K562 (cell line): ENCODE measurements around the gene DALRD3. TPM values are rescaled to one million over a fixed set of nuclear protein-coding genes. Genes with fewer than 3 reads are reported as not detected.

Experiments
- ATAC-seq: fragments of 200-7000 bp; cut with Tn5 transposase; 3 replicates; pipeline ENCODE4 v1.9.1; 2020; ENCODE audit warnings: moderate library complexity
- BruUV-seq: library from RNA; stranded (reverse); fragments of 400-500 nt; replicated peaks from 2 replicates; lab custom pipeline; 2021; lab: Mats Ljungman, UMichigan
- CTCF ChIA-PET: fragments of 300-600 bp; formaldehyde crosslinking; extraction: SDS; loops from one replicate; lab custom pipeline; 2021; ENCODE audit warnings: low intra/inter-chr PET ratio; lab: Yijun Ruan, JAX
- POLR2A ChIA-PET: fragments of 300-600, 350-650 bp; sonication (Branson Sonifier 250); formaldehyde crosslinking; extraction: SDS; loops from one replicate; lab custom pipeline; 2021; ENCODE audit warnings: antibody characterized with exemption, inconsistent platforms; lab: Yijun Ruan, JAX
- DNase-seq, 4 experiments: peaks; one replicate each; pipeline versions ENCODE4 v3.0.0 to v3.0.0-alpha.2; 2011 to 2018; ENCODE audit warnings: low spot score in 3 of 4, mixed read lengths in 3 of 4; ENCODE audit errors: extremely low read depth in 1 of 4
- FAIRE-seq: peaks from 2 replicates; lab custom pipeline; 2011; peaks lifted over from hg19 to GRCh38; lab: Jason Lieb, UNC
- H2AFZ ChIP-seq: 2 replicates; pipeline ENCODE4 v1.6.0; 2011; ENCODE audit warnings: low read depth, low read length, control low read depth, inconsistent platforms
- H3K27ac ChIP-seq: fragments of 200-600 bp; 3 replicates; pipeline ENCODE4 v1.8.0; 2011; ENCODE audit warnings: low read depth, mild to moderate bottlenecking, control low read depth, inconsistent platforms, low read length, moderate library complexity, mixed read lengths; ENCODE audit errors: extremely low read depth
- H3K27me3 ChIP-seq, 2 experiments: fragments of 300-600 bp in 1 of 2; 2 replicates in 1 of 2; 3 replicates in 1 of 2; pipeline versions ENCODE4 v1.6.0 to v1.8.0; 2011; ENCODE audit warnings: inconsistent platforms in 2 of 2, low read length in 2 of 2, mild to moderate bottlenecking in 1 of 2, mixed read lengths in 1 of 2, moderate library complexity in 1 of 2; ENCODE audit not compliant: control insufficient read depth in 2 of 2, insufficient read depth in 2 of 2
- H3K36me3 ChIP-seq: fragments of 300-600 bp; 3 replicates; pipeline ENCODE4 v1.8.0; 2011; ENCODE audit warnings: mild to moderate bottlenecking, low read length, inconsistent platforms; ENCODE audit not compliant: control insufficient read depth, insufficient read depth
- H3K4me1 ChIP-seq, 2 experiments: fragments of 200-600 bp in 1 of 2; replicated peaks in 1 of 2; 2 replicates in 1 of 2; 3 replicates in 1 of 2; pipeline versions ENCODE4 v1.5.1 to v1.8.0; 2011; ENCODE audit warnings: inconsistent platforms in 2 of 2, low read length in 2 of 2, mild to moderate bottlenecking in 1 of 2, mixed read lengths in 1 of 2, moderate library complexity in 1 of 2; ENCODE audit not compliant: control insufficient read depth in 2 of 2, insufficient read depth in 2 of 2
- H3K4me2 ChIP-seq: 2 replicates; pipeline ENCODE4 v1.6.1; 2011; ENCODE audit warnings: low read length, control low read depth, inconsistent platforms, mixed read lengths; ENCODE audit not compliant: insufficient read depth
- H3K4me3 ChIP-seq: fragments of 200-600 bp; sonication (generic), shearing (Covaris generic); 2 replicates; pipeline ENCODE4 v1.5.1; 2016; ENCODE audit warnings: control low read depth, inconsistent platforms
- H3K79me2 ChIP-seq: fragments of 200-600 bp; 3 replicates; pipeline ENCODE4 v1.8.0; 2011; ENCODE audit warnings: low read length, inconsistent platforms; ENCODE audit not compliant: control insufficient read depth, insufficient read depth
- H3K9ac ChIP-seq, 2 experiments: 2 replicates each; pipeline versions ENCODE4 v1.6.0 to v1.6.1; 2011; ENCODE audit warnings: low read depth in 2 of 2, low read length in 2 of 2, control low read depth in 1 of 2, inconsistent platforms in 1 of 2, mild to moderate bottlenecking in 1 of 2, mixed read lengths in 1 of 2; ENCODE audit not compliant: insufficient read depth in 1 of 2
- H3K9me1 ChIP-seq: one replicate; pipeline ENCODE4 v1.6.0; 2011; ENCODE audit warnings: inconsistent platforms, mild to moderate bottlenecking, low read length, moderate library complexity; ENCODE audit not compliant: control insufficient read depth, insufficient read depth
- H3K9me3 ChIP-seq: replicated peaks from 2 replicates; pipeline ENCODE4 v1.5.1; 2011; ENCODE audit warnings: low read depth, low read length, inconsistent platforms; ENCODE audit not compliant: control insufficient read depth, insufficient read depth
- H4K20me1 ChIP-seq: replicated peaks from 2 replicates; pipeline ENCODE4 v1.6.1; 2011; ENCODE audit warnings: low read length, inconsistent platforms, mixed read lengths; ENCODE audit not compliant: control insufficient read depth, insufficient read depth
- CBX2 ChIP-seq: fragments of 200-600 bp; sonication (generic); IDR thresholded peaks from one replicate; pipeline ENCODE4 v1.6.1; 2012; ENCODE audit warnings: mild to moderate bottlenecking, low read length, inconsistent platforms; ENCODE audit not compliant: insufficient read depth, poor library complexity, severe bottlenecking
- COPS2 ChIP-seq: fragments of 450-650 bp; conservative IDR thresholded peaks from 2 replicates; pipeline ENCODE4 v1.6.1; 2016; ENCODE audit warnings: mild to moderate bottlenecking, moderate library complexity
- EGR1 ChIP-seq: fragments of 450-650 bp; conservative IDR thresholded peaks from 2 replicates; pipeline ENCODE4 v1.6.1; 2017; ENCODE audit warnings: mild to moderate bottlenecking
- FOXK2 ChIP-seq, 2 experiments: fragments of 450-650 bp; IDR thresholded peaks in 1 of 2; conservative IDR thresholded peaks in 1 of 2; 2 replicates each; pipeline ENCODE4 v1.6.1; 2016; ENCODE audit warnings: low read depth in 2 of 2, mild to moderate bottlenecking in 1 of 2
- HNRNPK ChIP-seq: fragments of 200-400 bp; formaldehyde crosslinking; IDR thresholded peaks from one replicate; pipeline ENCODE4 v1.6.1; 2018; ENCODE audit warnings: mild to moderate bottlenecking, low read depth, low read length; ENCODE audit not compliant: poor library complexity, severe bottlenecking
- HOMEZ ChIP-seq: fragments of 250-450 bp; sonication (Bioruptor Pico); IDR thresholded peaks from 2 replicates; pipeline ENCODE4 v1.4.0; 2020; ENCODE audit warnings: mild to moderate bottlenecking, moderate library complexity
- MCM2 ChIP-seq: fragments of 450-650 bp; IDR thresholded peaks from 2 replicates; pipeline ENCODE4 v1.6.1; 2017; ENCODE audit warnings: low read depth, mild to moderate bottlenecking
- MYC ChIP-seq, 2 experiments: fragments of 250-450 bp in 1 of 2; sonication (Bioruptor Pico) in 1 of 2; IDR thresholded peaks; 2 replicates each; pipeline versions ENCODE4 v1.5.1 to v1.6.1; 2012 to 2021; ENCODE audit warnings: low read depth in 2 of 2, borderline replicate concordance in 1 of 2, improper control_type of control experiment in 1 of 2, low read length in 1 of 2, mild to moderate bottlenecking in 1 of 2, moderate library complexity in 1 of 2
- NONO ChIP-seq, 2 experiments: fragments of 200-400 bp in 1 of 2; fragments of 450-650 bp in 1 of 2; formaldehyde crosslinking in 1 of 2; IDR thresholded peaks; 2 replicates each; pipeline ENCODE4 v1.6.1; 2017; ENCODE audit warnings: low read depth in 2 of 2, mild to moderate bottlenecking in 2 of 2, moderate library complexity in 2 of 2, low read length in 1 of 2
- RB1 ChIP-seq: fragments of 450-650 bp; IDR thresholded peaks from 2 replicates; pipeline ENCODE4 v1.6.1; 2017; ENCODE audit warnings: low read depth, mild to moderate bottlenecking
- SP1 ChIP-seq: sonication (generic); formaldehyde crosslinking; IDR thresholded peaks from 2 replicates; pipeline ENCODE4 v1.8.1; 2022; ENCODE audit warnings: mild to moderate bottlenecking, missing genetic modification reagents
- STAG1 ChIP-seq: sonication (generic); formaldehyde crosslinking; IDR thresholded peaks from 2 replicates; pipeline ENCODE4 v1.5.0; 2020; ENCODE audit warnings: missing genetic modification reagents, borderline replicate concordance
- ZNF282 ChIP-seq: sonication (generic); formaldehyde crosslinking; IDR thresholded peaks from 2 replicates; pipeline ENCODE4 v1.8.1; 2023; ENCODE audit warnings: missing genetic modification reagents
- WGBS: fragments of 100-300 bp; shearing (Covaris generic); methylation state at CpG from one replicate; pipeline ENCODE4 v1.1.6; 2016; ENCODE audit warnings: low coverage, mixed read lengths; ENCODE audit not compliant: insufficient coverage; ENCODE audit errors: missing lambda C conversion rate; 5-methylcytosine and 5-hydroxymethylcytosine counted together
- in situ Hi-C: fragments of 300-500 bp; cut with MboI; formaldehyde crosslinking; loops from 4 replicates; pipeline ENCODE4 v1.15.0; 2018; ENCODE audit warnings: inconsistent platforms, mixed read lengths
- intact Hi-C: fragments of 100-400 bp; cut with micrococcal nuclease; formaldehyde crosslinking; loops from 2 replicates; pipeline ENCODE4 v1.14.2; 2022
- polyA plus RNA-seq, 8 experiments: library from polyadenylated mRNA; depleted of rRNA in 4 of 8; stranded (reverse) in 5 of 8; unstranded in 3 of 8; fragments of >200 nt; fragmentation: Nextera tagmentation in 2 of 8; fragmentation: Illumina TruSeq in 1 of 8; extraction: Ambion mirVana in 2 of 8; extraction: Trizol in 1 of 8; gene quantifications; 2 replicates each; pipeline versions ENCODE4 v1.2.1 to v1.2.3, GENCODE V29; 2011 to 2014; ENCODE audit warnings: inconsistent platforms in 1 of 8, missing spikeins in 1 of 8
- total RNA-seq, 7 experiments: library from RNA; depleted of rRNA in 6 of 7; stranded (reverse); fragments of >200 nt in 6 of 7; fragmentation: Illumina TruSeq in 2 of 7; extraction: Trizol in 2 of 7; gene quantifications; 2 replicates each; pipeline versions ENCODE4 v1.2.1 to v1.2.3, GENCODE V29; 2011 to 2021; ENCODE audit warnings: low replicate concordance in 1 of 7
- TF ChIP-seq, protein P1 (sequence below): fragments of 250-450 bp; sonication (Bioruptor Pico); IDR thresholded peaks from 2 replicates; pipeline ENCODE4 v1.9.0; 2021; ENCODE audit warnings: mild to moderate bottlenecking, inconsistent platforms
- TF ChIP-seq, protein P2 (sequence below): fragments of 450-650 bp; formaldehyde crosslinking; IDR thresholded peaks from 2 replicates; pipeline ENCODE4 v1.4.0; 2020; ENCODE audit warnings: mild to moderate bottlenecking, mixed read lengths

DALRD3 gene
- total and polyA plus RNA-seq, 9 of the 15 experiments (the other 6 are each of a cell fraction or from before 2014, with no cell fraction given), result 6.6 to 31.3 (median 14.4) TPM

- CTCF ChIA-PET, result no interaction called here
- Histone ChIP-seq H3K79me2 (no peaks in the 10 kb centered on the region), H3K27ac (no peak overlapping the region), H4K20me1 (no peaks in the 10 kb centered on the region), H3K9ac (no peak overlapping the region), H3K4me1 (no peaks in the 10 kb centered on the region), H3K4me3 (no peak overlapping the region), H3K9me3 (no peaks in the 10 kb centered on the region), H3K9me1 (no peaks in the 10 kb centered on the region), H3K36me3 (peaks cover 79% of the 10 kb centered on the region; the same call in 2 of the 3 replicates), H3K27me3 (no peaks in the 10 kb centered on the region), H2AFZ (no peak overlapping the region), H3K4me2 (no peak overlapping the region)
- FAIRE-seq, result no peak
- intact Hi-C loops (no loop called here), in situ Hi-C loops (no loop called here)
- no peak for ATAC-seq
- BruUV-seq, result no TSS peak
- WGBS, result 89% methylated on average over 4 of the region's 4 CpGs
- DNase-seq, result no peak
- POLR2A ChIA-PET, result no interaction called here
- no peak for TF ChIP-seq COPS2
- TF ChIP-seq MCM2, result no peak
- TF ChIP-seq SP1 (CRISPR knock-in tag), result no peak
- TF ChIP-seq ZNF282 (CRISPR knock-in tag), result no peak
- no peak for TF ChIP-seq RB1
- TF ChIP-seq FOXK2 (conservative IDR thresholded peaks at IDR 0.05 in 1 of 2, IDR thresholded peaks at IDR 0.05 in 1 of 2; ENCODE audit: low read depth in 2 of 2), result no peak
- TF ChIP-seq STAG1 (CRISPR knock-in tag), result no peak
- TF ChIP-seq, protein P1, sequence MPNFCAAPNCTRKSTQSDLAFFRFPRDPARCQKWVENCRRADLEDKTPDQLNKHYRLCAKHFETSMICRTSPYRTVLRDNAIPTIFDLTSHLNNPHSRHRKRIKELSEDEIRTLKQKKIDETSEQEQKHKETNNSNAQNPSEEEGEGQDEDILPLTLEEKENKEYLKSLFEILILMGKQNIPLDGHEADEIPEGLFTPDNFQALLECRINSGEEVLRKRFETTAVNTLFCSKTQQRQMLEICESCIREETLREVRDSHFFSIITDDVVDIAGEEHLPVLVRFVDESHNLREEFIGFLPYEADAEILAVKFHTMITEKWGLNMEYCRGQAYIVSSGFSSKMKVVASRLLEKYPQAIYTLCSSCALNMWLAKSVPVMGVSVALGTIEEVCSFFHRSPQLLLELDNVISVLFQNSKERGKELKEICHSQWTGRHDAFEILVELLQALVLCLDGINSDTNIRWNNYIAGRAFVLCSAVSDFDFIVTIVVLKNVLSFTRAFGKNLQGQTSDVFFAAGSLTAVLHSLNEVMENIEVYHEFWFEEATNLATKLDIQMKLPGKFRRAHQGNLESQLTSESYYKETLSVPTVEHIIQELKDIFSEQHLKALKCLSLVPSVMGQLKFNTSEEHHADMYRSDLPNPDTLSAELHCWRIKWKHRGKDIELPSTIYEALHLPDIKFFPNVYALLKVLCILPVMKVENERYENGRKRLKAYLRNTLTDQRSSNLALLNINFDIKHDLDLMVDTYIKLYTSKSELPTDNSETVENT (CRISPR knock-in tag), result no peak
- TF ChIP-seq CBX2, result no peak
- TF ChIP-seq HNRNPK, result no peak
- TF ChIP-seq NONO (IDR thresholded peaks at IDR 0.05; ENCODE audit: low read depth in 2 of 2, low read length in 1 of 2), result no peak
- TF ChIP-seq EGR1, result no peak
- TF ChIP-seq HOMEZ (CRISPR knock-in tag), result no peak
- TF ChIP-seq, protein P2, sequence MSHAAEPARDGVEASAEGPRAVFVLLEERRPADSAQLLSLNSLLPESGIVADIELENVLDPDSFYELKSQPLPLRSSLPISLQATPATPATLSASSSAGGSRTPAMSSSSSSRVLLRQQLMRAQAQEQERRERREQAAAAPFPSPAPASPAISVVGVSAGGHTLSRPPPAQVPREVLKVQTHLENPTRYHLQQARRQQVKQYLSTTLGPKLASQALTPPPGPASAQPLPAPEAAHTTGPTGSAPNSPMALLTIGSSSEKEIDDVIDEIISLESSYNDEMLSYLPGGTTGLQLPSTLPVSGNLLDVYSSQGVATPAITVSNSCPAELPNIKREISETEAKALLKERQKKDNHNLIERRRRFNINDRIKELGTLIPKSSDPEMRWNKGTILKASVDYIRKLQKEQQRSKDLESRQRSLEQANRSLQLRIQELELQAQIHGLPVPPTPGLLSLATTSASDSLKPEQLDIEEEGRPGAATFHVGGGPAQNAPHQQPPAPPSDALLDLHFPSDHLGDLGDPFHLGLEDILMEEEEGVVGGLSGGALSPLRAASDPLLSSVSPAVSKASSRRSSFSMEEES (CRISPR knock-in tag), result no peak
- no peak for TF ChIP-seq MYC (IDR thresholded peaks at IDR 0.05; ENCODE audit: low read depth, low read length)
- TF ChIP-seq MYC (CRISPR knock-in tag; IDR thresholded peaks at IDR 0.05; ENCODE audit: borderline replicate concordance, low read depth), result no peak
Observed at GRCh38 chr3:48980295-48980694, 38.1 kb downstream of the DALRD3 start.
